ENCODE measurements around the gene SDK1.

Gene SDK1

GRCh38 chr7:4066626-4067475, 765.8 kb downstream of the SDK1 start:
- no peak for DNase-seq

- DNase-seq: no peak
These were observed 766.4 kb downstream of the SDK1 start for GRCh38 chr7:4067476-4067760.

GRCh38 chr7:4067874-4068273, 766.8 kb downstream of the SDK1 start:
- no peak for DNase-seq

- DNase-seq: no peak
These were observed 767.2 kb downstream of the SDK1 start for GRCh38 chr7:4068286-4068685.

- DNase-seq: no peak
These were observed 768.4 kb downstream of the SDK1 start for GRCh38 chr7:4069268-4070095.

- DNase-seq: no peak
These were observed 769.2 kb downstream of the SDK1 start for GRCh38 chr7:4070214-4070613.

GRCh38 chr7:4071370-4072058, 770.5 kb downstream of the SDK1 start:
- no peak for DNase-seq

GRCh38 chr7:4072161-4072925, 771.3 kb downstream of the SDK1 start:
- DNase-seq: no peak

- no peak for DNase-seq
These were observed 772.0 kb downstream of the SDK1 start for GRCh38 chr7:4073052-4073451.

- no peak for DNase-seq
These were observed 772.7 kb downstream of the SDK1 start for GRCh38 chr7:4073750-4074149.

- DNase-seq: no peak
These were observed 773.4 kb downstream of the SDK1 start for GRCh38 chr7:4074407-4074806.

- DNase-seq: no peak
These were observed 773.9 kb downstream of the SDK1 start for GRCh38 chr7:4074994-4075393.

- no peak for DNase-seq
These were observed 775.7 kb downstream of the SDK1 start for GRCh38 chr7:4076701-4077294.

GRCh38 chr7:4077980-4078379, 776.9 kb downstream of the SDK1 start:
- DNase-seq: no peak

GRCh38 chr7:4078580-4078979, 777.5 kb downstream of the SDK1 start:
- DNase-seq: no peak

GRCh38 chr7:4079366-4079765, 778.3 kb downstream of the SDK1 start:
- DNase-seq: no peak

- DNase-seq: no peak
These were observed 778.9 kb downstream of the SDK1 start for GRCh38 chr7:4079956-4080355.

GRCh38 chr7:4080954-4081353, 779.9 kb downstream of the SDK1 start:
- DNase-seq: no peak

- DNase-seq: no peak
These were observed 782.5 kb downstream of the SDK1 start for GRCh38 chr7:4083513-4083912.

GRCh38 chr7:4084271-4084670, 783.2 kb downstream of the SDK1 start:
- DNase-seq: no peak

- no peak for DNase-seq
These were observed 785.1 kb downstream of the SDK1 start for GRCh38 chr7:4085937-4086691.

- no peak for DNase-seq
These were observed 785.7 kb downstream of the SDK1 start for GRCh38 chr7:4086723-4087122.
